CD4-positive, alpha-beta memory T cell (primary cell): ENCODE data around the gene PPM1H. TPM values are rescaled to one million over a fixed set of nuclear protein-coding genes. Genes with fewer than 3 reads are reported as not detected.

Experiments
- CTCF ChIA-PET: fragments of 350-600 bp; sonication (Branson Sonifier 250); formaldehyde crosslinking; loops from one replicate; lab custom pipeline; 2021; ENCODE audit warnings: inconsistent platforms; ENCODE audit not compliant: partially characterized antibody; lab: Charles Lee
- POLR2A ChIA-PET: fragments of 350-600 bp; sonication (Branson Sonifier 250); formaldehyde crosslinking; loops from one replicate; lab custom pipeline; 2021; ENCODE audit not compliant: partially characterized antibody; lab: Charles Lee
- DNase-seq, 5 donors: peaks; one replicate each; pipeline versions ENCODE4 v3.0.0 to v3.0.0-alpha.2; 2020 to 2022; ENCODE audit warnings: mixed read lengths in 1 of 5
- H3K27ac ChIP-seq: one replicate; pipeline ENCODE4 v1.7.0; 2013; ENCODE audit warnings: low read depth, low read length
- H3K27me3 ChIP-seq: 2 replicates; pipeline ENCODE4 v1.7.0; 2013; ENCODE audit warnings: mild to moderate bottlenecking, low read length, moderate library complexity; ENCODE audit not compliant: insufficient read depth
- H3K36me3 ChIP-seq: 2 replicates; pipeline ENCODE4 v1.7.0; 2013; ENCODE audit warnings: mild to moderate bottlenecking, low read length, moderate library complexity; ENCODE audit not compliant: insufficient read depth
- H3K4me1 ChIP-seq: 2 replicates; pipeline ENCODE4 v1.7.0; 2013; ENCODE audit warnings: mild to moderate bottlenecking, low read length, moderate library complexity; ENCODE audit not compliant: insufficient read depth
- H3K4me3 ChIP-seq, 2 donors: one replicate each; pipeline ENCODE4 v1.7.0; 2013; ENCODE audit warnings: low read length in 2 of 2, mild to moderate bottlenecking in 1 of 2
- H3K9me3 ChIP-seq, 2 donors: one replicate each; pipeline ENCODE4 v1.7.0; 2013; ENCODE audit warnings: low read length in 2 of 2, control low read depth in 1 of 2; ENCODE audit not compliant: control insufficient read depth in 1 of 2
- H3K27ac Mint-ChIP-seq, 7 donors: one replicate each; pipeline ENCODE4 v1.8.0; 2020 to 2021; ENCODE audit warnings: mixed read lengths in 7 of 7, mild to moderate bottlenecking in 6 of 7, inconsistent platforms in 3 of 7, moderate library complexity in 3 of 7
- H3K27me3 Mint-ChIP-seq, 2 donors: one replicate each; pipeline ENCODE4 v1.8.0; 2020 to 2021; ENCODE audit warnings: mixed read lengths in 2 of 2
- H3K36me3 Mint-ChIP-seq, 2 donors: one replicate each; pipeline ENCODE4 v1.8.0; 2020 to 2021; ENCODE audit warnings: mixed read lengths in 2 of 2, inconsistent platforms in 1 of 2, mild to moderate bottlenecking in 1 of 2
- H3K4me1 Mint-ChIP-seq, 4 donors: one replicate each; pipeline ENCODE4 v1.8.0; 2020 to 2021; ENCODE audit warnings: mixed read lengths in 4 of 4, mild to moderate bottlenecking in 1 of 4
- H3K4me3 Mint-ChIP-seq, 8 donors: one replicate each; pipeline ENCODE4 v1.8.0; 2020 to 2021; ENCODE audit warnings: mixed read lengths in 8 of 8, mild to moderate bottlenecking in 7 of 8, moderate library complexity in 6 of 8, inconsistent platforms in 3 of 8
- H3K9me3 Mint-ChIP-seq, 8 donors: one replicate each; pipeline ENCODE4 v1.8.0; 2020 to 2021; ENCODE audit warnings: mixed read lengths in 8 of 8, mild to moderate bottlenecking in 5 of 8, inconsistent platforms in 3 of 8, moderate library complexity in 1 of 8
- intact Hi-C: fragments of 100-400 bp; cut with micrococcal nuclease; formaldehyde crosslinking; loops from one replicate; pipeline ENCODE4 v1.15.1; 2023
- polyA plus RNA-seq, 2 donors: library from polyadenylated mRNA; unstranded; fragments of 300-500 nt; fragmentation: Illumina TruSeq; gene quantifications; one replicate each; pipeline ENCODE4 v1.2.3, GENCODE V29; 2021
- total RNA-seq, 2 experiments: library from RNA; stranded (reverse); gene quantifications; one replicate each; pipeline ENCODE4 v1.2.3, GENCODE V29; 2021

Gene PPM1H
- total and polyA plus RNA-seq, 4 experiments from 2014 or later = 0.06 to 0.14 TPM; not detected in 2

DNA sequence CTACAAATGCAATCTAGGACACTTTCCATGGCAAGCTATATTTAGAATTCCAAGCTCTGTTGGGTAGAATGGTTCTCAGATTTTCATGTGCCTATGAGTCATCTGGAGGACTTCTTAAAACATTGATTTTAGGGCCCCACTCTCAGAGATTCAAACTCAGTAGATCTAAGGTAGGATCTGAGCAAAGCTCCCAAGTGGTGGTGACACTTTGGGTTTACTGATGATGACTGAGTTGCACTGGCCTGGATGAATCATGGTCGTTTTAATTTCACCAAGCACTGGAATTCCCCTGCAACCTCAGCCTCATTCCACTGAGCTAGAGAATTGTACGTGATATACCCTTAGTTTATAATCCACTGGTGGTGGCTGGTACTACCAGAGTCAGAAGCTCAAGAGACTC lies 86.5 kb downstream of the PPM1H start:
- ChIA-PET POLR2A (no interaction called here), CTCF (no interaction called here)
- Histone ChIP-seq H3K36me3 (no peaks in the 10 kb centered on the region), H3K9me3 (no peaks in the 10 kb centered on the region), H3K27ac (no peak overlapping the region), H3K4me3 (no peak overlapping the region), H3K27me3 (no peaks in the 10 kb centered on the region), H3K4me1 (no peaks in the 10 kb centered on the region)
- DNase-seq = no peak
- no peaks in the 10 kb centered on the region for H3K4me1 Mint-ChIP-seq
- no peaks in the 10 kb centered on the region for H3K9me3 Mint-ChIP-seq
- H3K27me3 Mint-ChIP-seq = peaks cover 7 to 16% of the 10 kb centered on the region in 2 donors
- intact Hi-C loops = no loop called here
- no peaks in the 10 kb centered on the region for H3K36me3 Mint-ChIP-seq
- no peak overlapping the region for H3K27ac Mint-ChIP-seq
- no peak overlapping the region for H3K4me3 Mint-ChIP-seq

DNA sequence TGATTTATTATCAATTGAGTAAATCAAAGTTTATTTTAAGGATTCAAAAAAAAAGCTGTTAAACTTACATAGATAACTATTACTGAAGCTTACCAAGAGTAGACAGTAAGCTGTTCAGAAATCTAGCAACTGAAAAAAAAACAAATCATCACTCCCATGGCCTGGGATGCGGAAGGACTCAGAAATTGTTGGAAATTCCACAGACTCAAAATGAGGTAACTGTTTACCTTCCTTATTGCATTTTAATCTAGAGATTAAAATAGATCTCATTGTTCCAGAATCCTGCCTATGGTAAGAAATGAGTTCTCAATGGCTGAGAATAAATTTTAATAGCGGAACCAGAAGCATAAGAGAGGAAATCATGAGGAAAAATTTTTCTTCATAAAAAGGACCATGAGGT lies 87.2 kb downstream of the PPM1H start:
- Histone ChIP-seq H3K4me1 (no peaks in the 10 kb centered on the region), H3K27me3 (no peaks in the 10 kb centered on the region), H3K27ac (no peak overlapping the region), H3K4me3 (no peak overlapping the region), H3K9me3 (no peaks in the 10 kb centered on the region), H3K36me3 (no peaks in the 10 kb centered on the region)
- Mint-ChIP-seq H3K4me3 (no peak overlapping the region), H3K36me3 (no peaks in the 10 kb centered on the region), H3K4me1 (no peaks in the 10 kb centered on the region), H3K27me3 (peaks cover 7 to 16% of the 10 kb centered on the region in 2 donors), H3K9me3 (no peaks in the 10 kb centered on the region), H3K27ac (no peak overlapping the region)
- POLR2A ChIA-PET = no interaction called here
- intact Hi-C loops = no loop called here
- no peak for DNase-seq
- CTCF ChIA-PET = no interaction called here

DNA sequence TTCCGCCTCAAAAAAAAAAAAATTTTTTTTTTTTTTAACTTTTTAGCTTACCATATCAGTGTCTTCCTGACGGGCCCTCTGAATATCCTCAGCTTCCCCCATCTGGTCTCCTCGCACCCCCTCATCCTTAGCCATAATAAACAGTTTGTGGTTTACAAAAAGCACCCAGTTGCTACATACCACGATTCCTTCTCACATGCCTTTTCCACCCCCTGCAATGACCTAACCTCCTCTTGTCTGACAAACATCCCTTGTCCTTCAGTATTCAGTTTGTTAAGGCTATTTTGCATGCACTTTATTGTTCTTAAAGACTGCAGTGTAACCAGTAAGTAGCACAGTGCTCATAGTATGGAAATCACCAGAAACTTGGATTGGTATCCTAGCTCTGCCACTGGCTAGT lies 88.5 kb downstream of the PPM1H start:
- Mint-ChIP-seq H3K4me1 (no peaks in the 10 kb centered on the region), H3K36me3 (no peaks in the 10 kb centered on the region), H3K9me3 (no peaks in the 10 kb centered on the region), H3K4me3 (no peak overlapping the region), H3K27ac (no peak overlapping the region), H3K27me3 (peaks cover 7 to 16% of the 10 kb centered on the region in 2 donors)
- H3K9me3 ChIP-seq = no peaks in the 10 kb centered on the region
- DNase-seq = no peak
- CTCF ChIA-PET = no interaction called here
- no peak overlapping the region for H3K4me3 ChIP-seq
- no peak overlapping the region for H3K27ac ChIP-seq
- H3K4me1 ChIP-seq = no peaks in the 10 kb centered on the region
- no peaks in the 10 kb centered on the region for H3K27me3 ChIP-seq
- H3K36me3 ChIP-seq = no peaks in the 10 kb centered on the region
- POLR2A ChIA-PET = no interaction called here
- intact Hi-C loops = no loop called here

DNA sequence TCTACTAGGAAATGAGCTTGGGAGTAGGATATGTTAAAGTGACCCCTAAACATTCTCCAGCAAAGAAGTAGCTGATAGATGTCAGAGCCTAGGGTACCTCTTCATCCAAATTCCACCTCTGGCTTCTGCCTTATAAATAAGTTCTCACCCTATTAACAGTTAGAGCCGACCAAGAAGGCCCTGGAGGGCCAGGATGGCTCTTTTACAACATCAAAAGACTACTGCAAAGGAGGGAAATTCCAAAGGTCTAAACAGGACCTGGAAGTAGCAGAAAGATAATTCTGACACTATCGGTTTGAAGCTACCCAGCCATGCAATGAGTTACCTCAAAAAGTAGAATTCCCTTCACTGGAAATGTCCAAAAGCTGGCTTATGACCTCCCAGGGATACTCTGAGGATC lies 90.0 kb downstream of the PPM1H start:
- DNase-seq = no peak
- Mint-ChIP-seq H3K9me3 (peaks cover 0 to 3% (median 0%) of the 10 kb centered on the region in 8 donors), H3K27ac (no peak overlapping the region), H3K36me3 (no peaks in the 10 kb centered on the region), H3K27me3 (peaks cover 11 to 16% of the 10 kb centered on the region in 2 donors), H3K4me3 (no peak overlapping the region), H3K4me1 (no peaks in the 10 kb centered on the region)
- CTCF ChIA-PET = no interaction called here
- Histone ChIP-seq H3K27me3 (no peaks in the 10 kb centered on the region), H3K27ac (no peak overlapping the region), H3K9me3 (no peaks in the 10 kb centered on the region), H3K4me3 (no peak overlapping the region), H3K4me1 (no peaks in the 10 kb centered on the region), H3K36me3 (no peaks in the 10 kb centered on the region)
- POLR2A ChIA-PET = no interaction called here
- intact Hi-C loops = no loop called here

DNA sequence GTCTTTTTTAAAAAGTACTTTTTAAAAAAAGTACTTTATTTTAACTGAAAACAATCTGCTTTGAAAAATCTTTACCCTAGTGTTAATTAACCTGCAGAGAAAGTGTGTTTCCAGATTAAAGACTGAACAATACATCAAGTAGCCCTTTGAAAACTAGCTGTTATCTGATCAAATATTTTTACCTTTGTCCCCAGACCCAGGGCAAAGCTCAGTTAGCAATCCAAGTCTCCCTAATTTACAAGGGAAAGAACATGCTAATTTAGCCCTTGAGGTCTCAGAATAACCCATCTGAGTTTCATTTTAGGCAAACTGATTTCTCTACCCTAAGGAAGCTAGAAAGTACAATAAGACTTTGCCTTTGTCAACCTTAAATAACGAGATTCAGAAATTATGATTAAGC lies 91.2 kb downstream of the PPM1H start:
- no peaks in the 10 kb centered on the region for H3K36me3 ChIP-seq
- CTCF ChIA-PET = no interaction called here

DNA sequence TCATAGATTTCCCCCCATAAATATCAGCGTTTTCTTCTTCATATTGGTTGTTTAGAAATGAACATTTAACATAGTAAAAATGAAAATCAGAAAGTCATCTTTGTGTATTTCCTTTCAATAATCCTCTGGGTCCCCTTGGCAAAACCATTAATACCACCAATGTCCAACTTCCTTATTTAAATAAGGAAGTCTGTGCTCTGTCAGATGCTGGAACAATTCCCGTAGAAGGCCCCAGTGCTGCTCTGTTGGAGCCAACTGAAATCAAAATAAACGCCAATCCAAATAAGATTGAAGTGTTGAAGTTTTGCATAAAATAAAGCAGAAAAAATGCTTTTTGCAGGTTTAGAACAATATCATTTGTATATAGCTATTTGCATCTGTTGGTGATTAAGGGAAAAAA lies 93.1 kb downstream of the PPM1H start:
- Histone ChIP-seq H3K27me3 (no peaks in the 10 kb centered on the region), H3K9me3 (no peaks in the 10 kb centered on the region), H3K4me1 (no peaks in the 10 kb centered on the region), H3K27ac (no peak overlapping the region), H3K36me3 (no peaks in the 10 kb centered on the region), H3K4me3 (no peak overlapping the region)
- Mint-ChIP-seq H3K4me1 (no peaks in the 10 kb centered on the region), H3K27ac (no peak overlapping the region), H3K4me3 (no peak overlapping the region), H3K27me3 (peaks cover 14% of the 10 kb centered on the region in 2 donors), H3K36me3 (no peaks in the 10 kb centered on the region), H3K9me3 (peaks cover 0 to 4% (median 0%) of the 10 kb centered on the region in 8 donors)
- CTCF ChIA-PET = no interaction called here
- DNase-seq = no peak
- intact Hi-C loops = no loop called here
- POLR2A ChIA-PET = no interaction called here

More for the DNA sequence above, 91.2 kb downstream of the PPM1H start:
- Mint-ChIP-seq H3K27me3 (peaks cover 11 to 15% of the 10 kb centered on the region in 2 donors), H3K4me3 (no peak overlapping the region), H3K36me3 (no peaks in the 10 kb centered on the region), H3K4me1 (no peaks in the 10 kb centered on the region), H3K27ac (no peak overlapping the region), H3K9me3 (peaks cover 0 to 4% (median 0%) of the 10 kb centered on the region in 8 donors)
- no peak overlapping the region for H3K4me3 ChIP-seq
- no peaks in the 10 kb centered on the region for H3K4me1 ChIP-seq
- H3K9me3 ChIP-seq = no peaks in the 10 kb centered on the region
- no peaks in the 10 kb centered on the region for H3K27me3 ChIP-seq
- H3K27ac ChIP-seq = no peak overlapping the region
- DNase-seq = no peak
- POLR2A ChIA-PET = no interaction called here
- intact Hi-C loops = no loop called here

DNA sequence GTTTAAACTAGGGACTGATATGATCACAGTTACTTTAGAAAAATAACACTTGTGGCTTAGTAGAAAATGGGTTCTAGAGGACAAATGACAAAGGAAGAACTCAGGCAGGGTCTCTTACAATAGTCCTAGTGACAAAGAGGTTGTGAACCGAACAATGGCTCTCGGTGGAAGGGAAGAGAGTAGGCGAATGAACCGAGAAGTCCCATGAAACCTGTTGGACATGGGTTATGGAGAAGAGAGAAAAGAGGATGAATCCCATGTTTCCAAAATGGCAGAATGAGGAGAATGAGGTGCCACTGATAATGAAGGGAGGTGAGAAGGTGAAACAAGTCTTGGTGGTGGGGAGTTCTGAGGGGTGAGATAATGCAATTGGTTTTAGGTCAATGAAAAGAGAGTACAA lies 94.1 kb downstream of the PPM1H start:
- no peaks in the 10 kb centered on the region for H3K36me3 Mint-ChIP-seq
- Histone ChIP-seq H3K4me1 (no peaks in the 10 kb centered on the region), H3K4me3 (no peak overlapping the region), H3K9me3 (no peaks in the 10 kb centered on the region), H3K27me3 (no peaks in the 10 kb centered on the region), H3K27ac (no peak overlapping the region), H3K36me3 (no peaks in the 10 kb centered on the region)
- no peak overlapping the region for H3K4me3 Mint-ChIP-seq
- H3K27me3 Mint-ChIP-seq = peaks cover 7 to 14% of the 10 kb centered on the region in 2 donors
- H3K27ac Mint-ChIP-seq = no peak overlapping the region
- DNase-seq = no peak
- H3K9me3 Mint-ChIP-seq = peaks cover 0 to 4% (median 0%) of the 10 kb centered on the region in 8 donors
- ChIA-PET POLR2A (no interaction called here), CTCF (no interaction called here)
- intact Hi-C loops = no loop called here
- no peaks in the 10 kb centered on the region for H3K4me1 Mint-ChIP-seq
